ENCODE data around the gene ZNF322. TPM values are rescaled to one million over a fixed set of nuclear protein-coding genes. Genes with fewer than 3 reads are reported as not detected.

ZNF322 gene, protein sequence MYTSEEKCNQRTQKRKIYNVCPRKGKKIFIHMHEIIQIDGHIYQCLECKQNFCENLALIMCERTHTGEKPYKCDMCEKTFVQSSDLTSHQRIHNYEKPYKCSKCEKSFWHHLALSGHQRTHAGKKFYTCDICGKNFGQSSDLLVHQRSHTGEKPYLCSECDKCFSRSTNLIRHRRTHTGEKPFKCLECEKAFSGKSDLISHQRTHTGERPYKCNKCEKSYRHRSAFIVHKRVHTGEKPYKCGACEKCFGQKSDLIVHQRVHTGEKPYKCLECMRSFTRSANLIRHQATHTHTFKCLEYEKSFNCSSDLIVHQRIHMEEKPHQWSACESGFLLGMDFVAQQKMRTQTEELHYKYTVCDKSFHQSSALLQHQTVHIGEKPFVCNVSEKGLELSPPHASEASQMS
- total RNA-seq (2022; extraction: Qiagen RNA extraction), result 4.7 to 7.3 TPM (median 5.4 TPM) in 5 replicates

DNA sequence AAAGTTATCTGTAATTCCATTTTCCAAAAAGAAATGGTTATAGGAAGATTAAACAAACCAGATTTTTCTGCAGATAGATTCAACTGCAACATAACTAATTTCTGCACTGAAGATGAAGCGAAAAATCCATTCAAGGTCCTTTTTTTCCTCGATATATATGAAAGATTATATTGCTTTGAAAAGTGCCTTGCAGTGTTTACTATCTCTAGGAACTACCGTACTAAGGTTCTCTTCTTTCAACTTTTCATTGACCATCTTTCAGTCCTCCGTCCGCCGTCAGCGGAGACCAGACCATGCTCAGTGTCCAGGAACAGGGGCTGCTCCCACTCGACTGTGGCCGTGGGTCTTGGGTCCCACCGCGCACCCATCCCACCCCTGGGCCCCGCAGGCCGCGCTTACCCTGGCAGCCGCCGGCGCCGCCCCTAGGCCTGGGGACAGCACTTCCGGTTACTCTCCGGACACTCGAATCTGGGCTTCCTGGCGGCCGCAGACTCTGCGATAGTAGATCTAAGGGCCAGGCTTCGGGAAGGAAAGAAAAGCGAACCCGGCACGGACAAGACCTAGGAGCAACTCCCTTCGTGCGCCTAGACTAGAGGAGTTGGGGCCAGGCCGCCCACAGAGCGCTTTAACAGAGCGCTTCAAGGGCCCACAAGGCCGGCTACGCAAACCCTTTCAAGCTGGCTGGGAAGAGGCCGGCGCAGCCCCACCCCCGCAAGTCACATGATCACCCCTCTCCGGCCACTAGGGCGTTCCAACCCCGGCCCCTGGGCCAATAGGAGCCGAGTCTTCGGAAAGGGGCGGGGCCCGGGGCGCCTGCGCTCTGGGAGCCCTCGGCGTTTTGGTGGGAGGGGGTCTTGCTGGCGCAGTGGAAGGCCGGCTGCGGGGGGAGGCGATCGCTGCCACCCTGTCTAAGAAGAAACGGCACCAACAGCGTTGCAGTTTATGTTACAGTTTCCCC, at the start of gene ZNF322:
Gene ZNF322 (minus strand): TSS at position 705 of the 958 bp plus-strand sequence. CDS start 21,193 bp downstream, outside the sequence.

DNA sequence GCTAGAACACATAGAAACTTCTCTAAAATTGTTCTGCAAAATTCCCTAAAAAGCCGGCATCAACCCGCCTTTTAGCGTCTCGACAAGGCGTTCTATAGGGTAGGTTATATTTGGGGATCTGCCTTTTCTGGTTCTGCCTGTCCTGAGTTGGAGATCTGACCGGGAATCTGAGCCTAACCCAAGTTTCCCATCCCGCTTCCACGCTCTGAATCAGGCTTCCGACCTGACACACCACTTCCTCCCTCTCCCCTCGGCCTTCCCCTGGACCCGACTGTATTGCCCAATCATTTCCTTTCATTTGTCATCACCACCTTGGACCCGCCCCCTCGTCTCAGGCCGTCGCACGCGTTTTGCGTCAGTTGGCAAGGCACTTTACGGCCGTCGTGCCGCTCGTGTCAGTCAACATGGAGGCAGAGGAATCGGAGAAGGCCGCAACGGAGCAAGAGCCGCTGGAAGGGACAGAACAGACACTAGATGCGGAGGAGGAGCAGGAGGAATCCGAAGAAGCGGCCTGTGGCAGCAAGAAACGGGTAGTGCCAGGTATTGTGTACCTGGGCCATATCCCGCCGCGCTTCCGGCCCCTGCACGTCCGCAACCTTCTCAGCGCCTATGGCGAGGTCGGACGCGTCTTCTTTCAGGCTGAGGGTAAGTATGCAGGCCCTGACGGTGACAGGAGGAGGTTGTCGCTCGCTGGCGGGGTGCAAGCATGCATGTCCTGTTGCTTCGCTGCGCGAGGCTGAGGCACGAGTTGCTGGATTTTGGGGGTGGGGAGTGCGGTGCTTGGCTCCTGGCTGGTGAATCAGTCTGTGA, 62.8 kb downstream of the ZNF322 start, which contains the start of gene ABT1:
Gene ABT1 (plus strand): TSS at position 375 of the 810 bp plus-strand sequence. CDS start 30 bp downstream, at position 405.

Other genes starting within 250 kb of the ZNF322 start
- 0.50 to 0.92 TPM (median 0.71 TPM) in 5 replicates for gene BTN3A3, start 219.2 kb downstream of the ZNF322 start, total RNA-seq (2022; extraction: Qiagen RNA extraction)
- gene BTN2A1, start 201.8 kb downstream of the ZNF322 start, total RNA-seq (2022; extraction: Qiagen RNA extraction), result 15.8 to 22.5 TPM (median 21.3 TPM) in 5 replicates
- gene BTN1A1, start 159.4 kb downstream of the ZNF322 start, total RNA-seq (2022; extraction: Qiagen RNA extraction), result not detected in 5 replicates
- gene HMGN4, start 121.4 kb downstream of the ZNF322 start, total RNA-seq (2022; extraction: Qiagen RNA extraction), result 65.6 to 85.0 TPM (median 75.3 TPM) in 5 replicates
- 12.7 to 14.1 TPM (median 12.8 TPM) in 5 replicates for gene ABT1, start 62.8 kb downstream of the ZNF322 start, total RNA-seq (2022; extraction: Qiagen RNA extraction)